ENCODE measurements around the gene ACAA1.

The ACAA1 gene, protein sequence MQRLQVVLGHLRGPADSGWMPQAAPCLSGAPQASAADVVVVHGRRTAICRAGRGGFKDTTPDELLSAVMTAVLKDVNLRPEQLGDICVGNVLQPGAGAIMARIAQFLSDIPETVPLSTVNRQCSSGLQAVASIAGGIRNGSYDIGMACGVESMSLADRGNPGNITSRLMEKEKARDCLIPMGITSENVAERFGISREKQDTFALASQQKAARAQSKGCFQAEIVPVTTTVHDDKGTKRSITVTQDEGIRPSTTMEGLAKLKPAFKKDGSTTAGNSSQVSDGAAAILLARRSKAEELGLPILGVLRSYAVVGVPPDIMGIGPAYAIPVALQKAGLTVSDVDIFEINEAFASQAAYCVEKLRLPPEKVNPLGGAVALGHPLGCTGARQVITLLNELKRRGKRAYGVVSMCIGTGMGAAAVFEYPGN

DNA sequence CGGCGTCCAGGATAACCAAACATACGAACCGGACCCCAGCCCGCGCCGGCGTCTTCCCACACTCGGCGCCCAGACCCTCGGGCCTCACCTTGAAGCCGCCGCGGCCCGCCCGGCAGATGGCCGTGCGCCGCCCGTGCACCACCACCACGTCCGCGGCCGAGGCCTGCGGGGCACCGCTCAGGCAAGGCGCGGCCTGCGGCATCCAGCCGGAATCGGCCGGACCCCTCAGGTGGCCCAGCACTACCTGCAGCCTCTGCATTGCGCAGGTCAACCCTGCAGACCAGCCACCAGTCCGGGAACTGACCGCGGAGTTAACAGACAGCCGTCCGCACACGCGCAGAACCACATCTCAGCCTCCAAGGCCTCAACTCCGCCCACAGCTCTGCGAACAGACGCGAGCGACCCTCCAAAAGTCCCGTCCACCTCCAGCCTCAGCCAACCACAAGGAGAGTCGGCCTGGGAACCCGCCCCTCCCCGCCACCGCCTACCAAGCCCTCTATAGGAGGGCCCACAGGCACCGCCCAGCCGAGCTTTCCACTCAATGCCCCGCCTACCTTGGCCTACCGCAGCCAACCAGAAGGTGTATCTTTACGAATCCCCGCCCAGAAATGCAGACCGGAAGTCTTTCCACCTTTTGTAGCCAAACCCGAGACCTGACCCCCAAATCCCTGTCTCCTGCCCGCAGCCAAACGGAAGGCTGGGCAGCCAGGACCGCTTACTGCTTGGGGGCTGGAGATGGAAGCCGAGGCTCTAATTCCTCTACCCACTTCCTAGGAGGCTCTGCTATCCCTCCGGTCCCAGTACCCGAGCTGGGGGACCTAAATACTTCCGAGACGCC, at the start of gene ACAA1:
ACAA1 (minus strand) TSS at position 351 of the 838 bp plus-strand sequence; CDS start at position 259, 92 bp downstream.
- Histone ChIP-seq H3K4me1 (ENCODE audit: control insufficient read depth, insufficient read depth, low read length) (peaks cover 25% of the 10 kb centered on the region), H3K4me3 (ENCODE audit: low read depth, low read length) (peak within 1 kb of the TSS; percentile 84), H3K9me3 (ENCODE audit: control insufficient read depth, insufficient read depth, low read depth, low read length) (no peaks in the 10 kb centered on the region), H3K27me3 (ENCODE audit: control insufficient read depth, insufficient read depth, low read length) (no peaks in the 10 kb centered on the region; the same call in 1 of the 2 replicates), H3K9ac (ENCODE audit: low read length) (peak within 1 kb of the TSS; percentile 89), H3K36me3 (ENCODE audit: control insufficient read depth, insufficient read depth, low read length) (peaks cover 40% of the 10 kb centered on the region), H3K27ac (ENCODE audit: low read depth, low read length) (peak within 1 kb of the TSS; percentile 39; the same call in 1 of the 2 replicates)

DNA sequence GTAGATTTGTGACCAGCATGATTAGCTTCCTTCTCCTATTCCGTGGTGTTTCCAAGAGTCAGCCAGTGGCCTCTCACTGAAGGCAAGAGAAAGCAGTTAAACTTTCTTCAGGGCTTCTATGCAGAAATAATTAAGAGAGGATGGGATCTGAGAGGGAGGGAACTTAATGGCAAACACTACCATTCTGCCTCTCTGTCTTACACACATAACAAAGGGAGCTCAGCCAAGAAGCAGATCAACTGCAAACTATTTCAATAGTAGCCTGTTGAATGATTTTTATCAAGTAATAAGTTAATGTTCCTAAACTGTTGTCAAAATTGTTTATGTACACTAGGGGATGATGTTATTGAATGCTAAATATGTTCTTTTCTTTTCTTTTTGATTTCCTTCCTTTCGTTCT, 40.3 kb upstream of the ACAA1 start:
- H3K36me3 ChIP-seq (ENCODE audit: control insufficient read depth, insufficient read depth, low read length) = peaks cover 5% of the 10 kb centered on the region
- no peaks in the 10 kb centered on the region for H3K9me3 ChIP-seq (ENCODE audit: control insufficient read depth, insufficient read depth, low read depth, low read length)
- H3K4me1 ChIP-seq (ENCODE audit: control insufficient read depth, insufficient read depth, low read length) = peaks cover 23% of the 10 kb centered on the region
- H3K27ac ChIP-seq (ENCODE audit: low read depth, low read length) = no peak overlapping the region
- no peak overlapping the region for H3K9ac ChIP-seq (ENCODE audit: low read length)
- no peak overlapping the region for H3K4me3 ChIP-seq (ENCODE audit: low read depth, low read length)
- H3K27me3 ChIP-seq (ENCODE audit: control insufficient read depth, insufficient read depth, low read length) = no peaks in the 10 kb centered on the region

DNA sequence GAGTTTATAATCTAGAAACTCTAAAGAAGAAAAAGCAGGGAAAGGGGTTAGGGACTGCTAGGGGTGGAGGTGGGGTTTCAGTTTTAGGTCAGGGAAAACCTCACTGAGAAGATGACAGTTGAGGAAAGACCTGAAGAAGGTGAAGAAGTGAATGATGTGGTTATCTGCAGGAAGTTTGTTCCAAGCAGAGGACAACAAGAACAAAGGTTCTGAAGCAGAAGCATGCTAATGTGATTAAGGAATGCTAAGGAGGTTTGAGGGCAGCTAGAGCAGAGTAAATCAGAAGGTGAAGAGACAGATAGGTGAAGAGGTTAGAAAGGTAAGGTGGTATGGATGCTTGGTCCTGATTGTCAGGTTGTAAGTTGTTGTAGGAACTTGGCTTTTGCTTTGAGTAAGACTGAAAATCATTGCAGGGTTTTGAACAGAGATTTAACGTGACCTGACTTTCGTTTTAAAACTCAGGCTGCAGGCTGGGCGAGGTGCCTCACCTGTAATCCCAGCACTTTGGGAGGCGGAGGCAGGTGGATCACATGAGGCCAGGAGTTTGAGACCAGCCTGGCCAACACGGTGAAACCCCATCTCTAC, 37.0 kb upstream of the ACAA1 start:
- H3K27me3 ChIP-seq (ENCODE audit: control insufficient read depth, insufficient read depth, low read length) = no peaks in the 10 kb centered on the region
- H3K27ac ChIP-seq (ENCODE audit: low read depth, low read length) = no peak overlapping the region
- H3K4me3 ChIP-seq (ENCODE audit: low read depth, low read length) = no peak overlapping the region
- peaks cover 23% of the 10 kb centered on the region for H3K4me1 ChIP-seq (ENCODE audit: control insufficient read depth, insufficient read depth, low read length)
- H3K36me3 ChIP-seq (ENCODE audit: control insufficient read depth, insufficient read depth, low read length) = peaks cover 3% of the 10 kb centered on the region
- no peak overlapping the region for H3K9ac ChIP-seq (ENCODE audit: low read length)
- H3K9me3 ChIP-seq (ENCODE audit: control insufficient read depth, insufficient read depth, low read depth, low read length) = no peaks in the 10 kb centered on the region

DNA sequence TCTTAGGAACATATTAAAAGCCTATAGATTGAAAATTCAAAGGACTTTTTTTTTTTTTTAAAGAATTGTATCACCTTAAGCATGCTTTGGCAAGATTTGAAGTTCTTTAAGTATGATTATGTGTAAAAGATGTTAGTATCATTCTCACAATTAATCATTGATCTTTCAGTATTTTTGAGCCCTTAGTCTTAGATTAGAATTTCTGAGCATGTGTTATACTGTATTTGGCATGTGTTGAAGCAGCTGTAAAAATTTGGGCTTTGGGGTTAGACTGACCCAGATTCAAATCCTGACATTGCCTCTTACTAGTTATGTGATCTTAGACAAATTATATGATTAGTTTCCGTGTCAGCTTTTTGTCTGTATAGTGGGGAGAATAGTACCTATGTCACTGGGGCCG, 34.7 kb upstream of the ACAA1 start:
- H3K27me3 ChIP-seq (ENCODE audit: control insufficient read depth, insufficient read depth, low read length) = no peaks in the 10 kb centered on the region
- no peak overlapping the region for H3K27ac ChIP-seq (ENCODE audit: low read depth, low read length)
- H3K4me3 ChIP-seq (ENCODE audit: low read depth, low read length) = no peak overlapping the region
- no peaks in the 10 kb centered on the region for H3K36me3 ChIP-seq (ENCODE audit: control insufficient read depth, insufficient read depth, low read length)
- H3K4me1 ChIP-seq (ENCODE audit: control insufficient read depth, insufficient read depth, low read length) = peaks cover 30% of the 10 kb centered on the region
- no peak overlapping the region for H3K9ac ChIP-seq (ENCODE audit: low read length)
- H3K9me3 ChIP-seq (ENCODE audit: control insufficient read depth, insufficient read depth, low read depth, low read length) = no peaks in the 10 kb centered on the region

DNA sequence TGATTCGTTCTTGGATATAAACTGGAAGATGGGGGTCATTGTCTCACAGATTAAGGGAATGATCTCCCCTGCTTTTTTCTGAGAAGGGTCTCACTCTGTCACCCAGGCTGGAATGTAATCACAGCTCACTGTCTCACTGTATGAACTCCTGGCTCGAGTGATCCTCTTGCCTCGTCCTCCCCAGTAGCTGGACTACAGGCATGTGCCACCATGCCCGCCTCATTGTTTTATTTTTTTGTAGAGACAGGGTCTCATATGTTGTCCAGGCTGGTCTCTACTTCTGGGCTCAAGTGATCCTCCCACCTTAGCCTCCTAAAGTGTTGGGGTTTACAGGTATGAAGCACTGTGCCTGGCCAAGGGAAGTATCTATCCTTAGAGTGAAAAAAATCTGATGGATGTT, 33.8 kb upstream of the ACAA1 start:
- peaks cover 30% of the 10 kb centered on the region for H3K4me1 ChIP-seq (ENCODE audit: control insufficient read depth, insufficient read depth, low read length)
- H3K9ac ChIP-seq (ENCODE audit: low read length) = no peak overlapping the region
- no peaks in the 10 kb centered on the region for H3K36me3 ChIP-seq (ENCODE audit: control insufficient read depth, insufficient read depth, low read length)
- H3K27ac ChIP-seq (ENCODE audit: low read depth, low read length) = no peak overlapping the region
- no peaks in the 10 kb centered on the region for H3K9me3 ChIP-seq (ENCODE audit: control insufficient read depth, insufficient read depth, low read depth, low read length)
- no peaks in the 10 kb centered on the region for H3K27me3 ChIP-seq (ENCODE audit: control insufficient read depth, insufficient read depth, low read length)
- H3K4me3 ChIP-seq (ENCODE audit: low read depth, low read length) = no peak overlapping the region

DNA sequence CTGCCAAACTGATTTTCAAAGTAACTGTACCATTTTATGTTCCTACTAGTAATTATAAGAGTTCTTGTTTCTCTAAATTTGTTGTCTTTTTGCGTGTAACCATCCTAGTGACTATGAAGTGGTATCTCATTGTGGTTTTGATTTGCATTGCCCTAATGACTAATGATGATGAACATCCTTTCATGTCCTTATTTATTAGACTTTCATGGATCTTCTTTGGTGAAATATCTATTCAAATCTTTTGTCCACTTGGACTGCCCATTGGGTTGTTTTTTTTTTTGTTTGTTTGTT, 32.0 kb upstream of the ACAA1 start:
- Histone ChIP-seq H3K9ac (ENCODE audit: low read length) (no peak overlapping the region), H3K27me3 (ENCODE audit: control insufficient read depth, insufficient read depth, low read length) (no peaks in the 10 kb centered on the region), H3K36me3 (ENCODE audit: control insufficient read depth, insufficient read depth, low read length) (no peaks in the 10 kb centered on the region), H3K27ac (ENCODE audit: low read depth, low read length) (no peak overlapping the region), H3K4me3 (ENCODE audit: low read depth, low read length) (no peak overlapping the region), H3K9me3 (ENCODE audit: control insufficient read depth, insufficient read depth, low read depth, low read length) (no peaks in the 10 kb centered on the region), H3K4me1 (ENCODE audit: control insufficient read depth, insufficient read depth, low read length) (peaks cover 25% of the 10 kb centered on the region)

DNA sequence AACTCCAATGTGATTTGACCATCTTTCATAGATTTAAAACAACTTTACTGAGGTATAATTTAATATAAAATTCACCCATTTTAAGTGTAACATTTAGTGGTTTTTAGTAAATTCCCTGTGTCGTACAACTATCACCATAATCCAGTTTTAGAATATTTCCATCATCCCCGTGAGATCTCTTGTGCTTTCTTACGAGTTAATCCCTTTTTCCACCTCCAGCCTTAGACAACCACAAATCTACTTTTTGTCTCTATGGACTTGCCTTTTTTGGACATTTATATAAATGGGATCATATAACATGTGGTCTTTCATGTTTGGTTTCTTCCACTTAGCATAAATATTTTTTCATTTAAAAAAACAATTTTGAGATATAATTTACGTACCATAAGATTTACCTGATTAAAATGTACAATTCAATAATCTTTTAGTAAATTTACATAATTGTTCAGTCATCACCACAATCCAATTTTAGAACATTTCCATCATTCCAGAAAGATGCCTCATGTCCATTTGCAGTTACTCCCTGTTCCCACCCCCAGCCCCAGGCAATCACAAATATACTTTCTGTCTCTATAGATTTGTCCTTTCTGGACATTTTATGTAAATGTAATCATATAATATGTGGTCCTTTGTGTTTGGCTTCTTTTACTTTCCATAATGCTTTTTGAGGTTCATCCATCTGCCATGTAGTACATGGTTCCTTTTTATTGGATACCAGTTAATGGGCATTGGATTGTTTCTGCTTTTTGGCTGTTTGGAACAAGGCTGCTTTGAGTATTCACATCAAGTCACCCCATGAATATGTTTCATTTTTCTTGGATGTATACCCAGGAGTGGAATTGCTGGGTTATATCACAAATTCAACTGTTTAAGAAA, 31.5 kb upstream of the ACAA1 start:
- Histone ChIP-seq H3K27me3 (ENCODE audit: control insufficient read depth, insufficient read depth, low read length) (no peaks in the 10 kb centered on the region), H3K4me3 (ENCODE audit: low read depth, low read length) (no peak overlapping the region), H3K36me3 (ENCODE audit: control insufficient read depth, insufficient read depth, low read length) (no peaks in the 10 kb centered on the region), H3K9ac (ENCODE audit: low read length) (no peak overlapping the region), H3K27ac (ENCODE audit: low read depth, low read length) (no peak overlapping the region), H3K9me3 (ENCODE audit: control insufficient read depth, insufficient read depth, low read depth, low read length) (no peaks in the 10 kb centered on the region), H3K4me1 (ENCODE audit: control insufficient read depth, insufficient read depth, low read length) (peaks cover 20% of the 10 kb centered on the region)

DNA sequence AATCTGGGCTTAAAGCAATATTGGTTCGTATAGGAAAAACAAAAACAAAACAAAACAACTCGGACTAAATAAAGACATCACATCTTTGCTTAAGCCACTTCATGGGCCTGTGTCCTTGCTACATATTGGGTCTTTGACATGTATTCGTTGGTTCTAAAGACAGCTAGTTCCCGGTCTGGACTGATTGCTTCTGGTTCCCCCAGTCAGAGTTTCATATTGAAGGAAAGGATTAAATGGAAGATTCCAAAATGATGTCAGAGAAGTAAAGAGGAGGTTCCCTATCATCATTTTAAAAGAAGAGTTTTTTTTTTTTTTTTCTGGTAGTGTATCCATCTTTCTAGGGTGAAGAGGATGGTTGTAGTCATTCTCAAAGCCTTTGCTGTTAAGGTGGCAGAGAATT, 30.7 kb upstream of the ACAA1 start:
- Histone ChIP-seq H3K9ac (ENCODE audit: low read length) (no peak overlapping the region), H3K4me3 (ENCODE audit: low read depth, low read length) (no peak overlapping the region), H3K36me3 (ENCODE audit: control insufficient read depth, insufficient read depth, low read length) (no peaks in the 10 kb centered on the region)

DNA sequence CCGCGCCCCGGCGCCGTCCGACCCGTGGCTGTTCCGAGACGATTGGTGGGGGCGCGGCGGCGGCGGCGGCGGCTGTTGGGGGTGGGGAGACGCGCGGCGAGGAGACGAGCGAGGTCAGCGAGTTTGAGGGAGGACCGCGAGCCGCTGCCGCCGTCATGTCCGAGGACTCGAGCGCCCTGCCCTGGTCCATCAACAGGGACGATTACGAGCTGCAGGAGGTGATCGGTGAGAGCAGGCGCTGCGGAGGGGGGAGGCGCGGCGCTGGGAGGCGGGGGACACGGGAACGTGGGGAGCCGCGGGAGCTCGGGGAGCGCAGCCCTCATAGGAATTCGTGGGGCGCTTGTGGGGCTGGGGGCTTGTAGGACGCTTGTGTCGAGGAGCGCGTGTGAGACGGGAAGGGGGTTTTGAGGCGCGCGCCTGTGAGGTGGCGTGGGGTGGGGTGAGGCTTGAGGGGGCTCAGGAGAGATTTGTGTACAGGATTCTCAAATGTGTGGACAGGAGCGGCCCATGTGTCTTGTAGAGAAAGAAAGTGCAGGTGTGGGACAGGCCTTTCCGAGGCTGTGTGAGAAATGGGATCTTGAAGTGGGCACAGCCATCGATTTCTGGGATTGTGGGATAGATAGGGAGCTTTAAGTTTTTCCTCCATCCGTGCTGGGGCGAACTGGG, 28.9 kb upstream of the ACAA1 start:
- Histone ChIP-seq H3K4me3 (ENCODE audit: low read depth, low read length) (peak overlapping the region; percentile 72), H3K27ac (ENCODE audit: low read depth, low read length) (peak overlapping the region; percentile 93; the same call in 1 of the 2 replicates)

More for the DNA sequence above, 30.7 kb upstream of the ACAA1 start:
- Histone ChIP-seq H3K27ac (ENCODE audit: low read depth, low read length) (no peak overlapping the region), H3K27me3 (ENCODE audit: control insufficient read depth, insufficient read depth, low read length) (no peaks in the 10 kb centered on the region), H3K9me3 (ENCODE audit: control insufficient read depth, insufficient read depth, low read depth, low read length) (no peaks in the 10 kb centered on the region), H3K4me1 (ENCODE audit: control insufficient read depth, insufficient read depth, low read length) (peaks cover 12% of the 10 kb centered on the region; the same call in 1 of the 2 replicates)

More for the DNA sequence above, 28.9 kb upstream of the ACAA1 start:
- Histone ChIP-seq H3K36me3 (ENCODE audit: control insufficient read depth, insufficient read depth, low read length) (no peaks in the 10 kb centered on the region), H3K9ac (ENCODE audit: low read length) (peak overlapping the region; percentile 91), H3K9me3 (ENCODE audit: control insufficient read depth, insufficient read depth, low read depth, low read length) (no peaks in the 10 kb centered on the region), H3K4me1 (ENCODE audit: control insufficient read depth, insufficient read depth, low read length) (peaks cover 7% of the 10 kb centered on the region; the same call in 1 of the 2 replicates), H3K27me3 (ENCODE audit: control insufficient read depth, insufficient read depth, low read length) (no peaks in the 10 kb centered on the region)
